ENCODE measurements around the gene LPCAT2. TPM values are rescaled to one million over a fixed set of nuclear protein-coding genes. Genes with fewer than 3 reads are reported as not detected.
A peak's percentile ranks its signal among the peaks of the same experiment; 100 is the strongest.

LPCAT2 gene
- total and polyA plus RNA-seq, 2 experiments from 2014 or later, result 7.8 to 23.8 TPM

GRCh38 chr16:55492756-55493380 is 16.0 kb upstream of the LPCAT2 start (continued):
- TF ChIP-seq JUNB (IDR thresholded peaks at IDR 0.05; ENCODE audit: unreplicated experiment) (no peak), ZNF331 (CRISPR knock-in tag; IDR thresholded peaks at IDR 0.05; ENCODE audit: low read depth) (no peak), EZH2phosphoT487 (IDR thresholded peaks at IDR 0.05; ENCODE audit: unreplicated experiment) (no peak), CTCF (conservative IDR thresholded peaks at IDR 0.05; ENCODE audit: low read depth in 2 of 2) (no peak)

GRCh38 chr16:55494994-55495421 is 13.9 kb upstream of the LPCAT2 start:
- H3K4me2 ChIP-seq, result no peak overlapping the region
- peak in 1 of 2 experiments; percentile 40; a peak in 2 of 4 replicates for TF ChIP-seq CTCF (conservative IDR thresholded peaks at IDR 0.05; ENCODE audit: low read depth in 2 of 2)
- TF ChIP-seq EZH2 (IDR thresholded peaks at IDR 0.05; ENCODE audit: low read depth, unreplicated experiment), result no peak
- DNase-seq (ENCODE audit: low spot score) (peak; percentile 37), ATAC-seq (peak; percentile 84)
- peaks cover 18% of the 10 kb centered on the region; the same call in 2 of the 3 replicates for H3K4me1 Mint-ChIP-seq
- no peak overlapping the region for H3K4me3 Mint-ChIP-seq
- H4K20me1 ChIP-seq (replicated peaks; ENCODE audit: insufficient read depth), result no peaks in the 10 kb centered on the region; the same call in 1 of the 2 replicates
- H3K27ac ChIP-seq (ENCODE audit: low read depth), result no peak overlapping the region
- H3K27me3 ChIP-seq (ENCODE audit: insufficient read depth), result no peaks in the 10 kb centered on the region
- no peaks in the 10 kb centered on the region for H3K79me2 ChIP-seq (replicated peaks; ENCODE audit: insufficient read depth)
- H3K27ac Mint-ChIP-seq, result no peak overlapping the region
- peaks cover 8% of the 10 kb centered on the region for H3K4me1 ChIP-seq (ENCODE audit: insufficient read depth)
- H3K36me3 ChIP-seq (ENCODE audit: insufficient read depth), result no peaks in the 10 kb centered on the region
- H3K27me3 Mint-ChIP-seq (ENCODE audit: insufficient read depth, low read depth, poor library complexity), result peaks cover 5% of the 10 kb centered on the region
- H3K36me3 Mint-ChIP-seq (ENCODE audit: low read depth), result peaks cover 17% of the 10 kb centered on the region
- no peaks in the 10 kb centered on the region for H3K9me3 Mint-ChIP-seq
- no peaks in the 10 kb centered on the region for H3F3A ChIP-seq (replicated peaks; ENCODE audit: low read depth)
- no peaks in the 10 kb centered on the region for H3K9me2 ChIP-seq (ENCODE audit: insufficient read depth)
- no peak overlapping the region for H2AFZ ChIP-seq
- H3K4me3 ChIP-seq, result no peak overlapping the region

GRCh38 chr16:55495616-55496289 is 13.1 kb upstream of the LPCAT2 start:
- ATAC-seq, result peak; percentile 45

More at GRCh38 chr16:55495616-55496289, 13.1 kb upstream of the LPCAT2 start:
- Histone ChIP-seq H3K4me1 (ENCODE audit: insufficient read depth) (peaks cover 8% of the 10 kb centered on the region), H3K9me2 (ENCODE audit: insufficient read depth) (no peaks in the 10 kb centered on the region), H3K27me3 (ENCODE audit: insufficient read depth) (no peaks in the 10 kb centered on the region), H4K20me1 (replicated peaks; ENCODE audit: insufficient read depth) (no peaks in the 10 kb centered on the region; the same call in 1 of the 2 replicates), H3K4me3 (no peak overlapping the region), H3F3A (replicated peaks; ENCODE audit: low read depth) (no peaks in the 10 kb centered on the region), H3K4me2 (no peak overlapping the region), H3K36me3 (ENCODE audit: insufficient read depth) (no peaks in the 10 kb centered on the region), H3K79me2 (replicated peaks; ENCODE audit: insufficient read depth) (no peaks in the 10 kb centered on the region), H3K27ac (ENCODE audit: low read depth) (no peak overlapping the region), H2AFZ (no peak overlapping the region)
- no peak for TF ChIP-seq NANOG (IDR thresholded peaks at IDR 0.05; ENCODE audit: borderline replicate concordance)
- no peak for TF ChIP-seq EZH2 (IDR thresholded peaks at IDR 0.05; ENCODE audit: low read depth, unreplicated experiment)
- TF ChIP-seq CTCF (conservative IDR thresholded peaks at IDR 0.05; ENCODE audit: low read depth in 2 of 2), result no peak
- TF ChIP-seq STAT1 (IDR thresholded peaks at IDR 0.05; ENCODE audit: unreplicated experiment), result no peak
- TF ChIP-seq EZH2phosphoT487 (IDR thresholded peaks at IDR 0.05; ENCODE audit: unreplicated experiment), result no peak
- no peak for TF ChIP-seq CREB1 (CRISPR knock-in tag; IDR thresholded peaks at IDR 0.05; ENCODE audit: low read depth)
- no peak for TF ChIP-seq JUNB (IDR thresholded peaks at IDR 0.05; ENCODE audit: unreplicated experiment)
- TF ChIP-seq REST (IDR thresholded peaks at IDR 0.05; ENCODE audit: unreplicated experiment), result no peak
- no peak for TF ChIP-seq ZNF331 (CRISPR knock-in tag; IDR thresholded peaks at IDR 0.05; ENCODE audit: low read depth)
- Mint-ChIP-seq H3K4me1 (peaks cover 18% of the 10 kb centered on the region; the same call in 2 of the 3 replicates), H3K9me3 (no peaks in the 10 kb centered on the region), H3K4me3 (no peak overlapping the region), H3K27me3 (ENCODE audit: insufficient read depth, low read depth, poor library complexity) (peaks cover 5% of the 10 kb centered on the region), H3K27ac (no peak overlapping the region; the same call in 1 of the 2 replicates), H3K36me3 (ENCODE audit: low read depth) (peaks cover 17% of the 10 kb centered on the region)
- DNase-seq (ENCODE audit: low spot score), result peak; percentile 43
